SK-N-SH (cell line): ENCODE measurements around the gene NFKBIE. TPM values are rescaled to one million over a fixed set of nuclear protein-coding genes. Genes with fewer than 3 reads are reported as not detected.

Experiments
- CTCF ChIA-PET: fragments of 300-600, 350-600 bp; formaldehyde crosslinking; extraction: SDS; loops from one replicate; lab custom pipeline; 2021; lab: Yijun Ruan, JAX
- POLR2A ChIA-PET: fragments of 350-600 bp; sonication (Branson Sonifier 250); formaldehyde crosslinking; extraction: SDS; loops from one replicate; lab custom pipeline; 2020; ENCODE audit warnings: antibody characterized with exemption, inconsistent platforms; lab: Yijun Ruan, JAX
- DNase-seq: peaks from one replicate; pipeline ENCODE4 v3.0.0; 2012
- H2AFZ ChIP-seq: fragments of 200-600 bp; sonication (generic); 2 replicates; pipeline ENCODE4 v1.8.1; 2016; ENCODE audit warnings: antibody characterized with exemption, mild to moderate bottlenecking, low read depth
- H3F3A ChIP-seq: fragments of 200-600 bp; sonication (generic); replicated peaks from 2 replicates; pipeline ENCODE3; 2016; ENCODE audit warnings: antibody characterized with exemption, mild to moderate bottlenecking; ENCODE audit not compliant: insufficient read depth
- H3K27ac ChIP-seq, 2 experiments: fragments of 200-500 bp in 1 of 2; fragments of 200-600 bp in 1 of 2; sonication (Bioruptor generic) in 1 of 2; sonication (generic), shearing (Covaris generic) in 1 of 2; 2 replicates each; pipeline versions ENCODE4 v1.5.1 to v1.6.1; 2014 to 2016; ENCODE audit warnings: low read depth in 2 of 2, inconsistent platforms in 1 of 2, low read length in 1 of 2, mild to moderate bottlenecking in 1 of 2, mixed read lengths in 1 of 2
- H3K27me3 ChIP-seq: fragments of 200-600 bp; sonication (generic), shearing (Covaris generic); 2 replicates; pipeline ENCODE4 v1.6.1; 2016; ENCODE audit warnings: mixed run types; ENCODE audit not compliant: insufficient read depth
- H3K36me3 ChIP-seq, 2 experiments: fragments of 200-500 bp in 1 of 2; fragments of 200-600 bp in 1 of 2; sonication (Bioruptor generic) in 1 of 2; sonication (generic) in 1 of 2; replicated peaks in 1 of 2; 2 replicates each; pipeline versions ENCODE3 to v1.5.1; 2014 to 2016; ENCODE audit warnings: low read length in 1 of 2, mild to moderate bottlenecking in 1 of 2; ENCODE audit not compliant: insufficient read depth in 2 of 2, control insufficient read depth in 1 of 2
- H3K4me1 ChIP-seq, 2 experiments: fragments of 200-500 bp in 1 of 2; fragments of 200-600 bp in 1 of 2; sonication (Bioruptor generic) in 1 of 2; sonication (generic), shearing (Covaris generic) in 1 of 2; 2 replicates each; pipeline versions ENCODE4 v1.5.1 to v1.6.1; 2014 to 2016; ENCODE audit warnings: low read depth in 1 of 2, low read length in 1 of 2, mixed run types in 1 of 2; ENCODE audit not compliant: insufficient read depth in 2 of 2, control insufficient read depth in 1 of 2
- H3K4me2 ChIP-seq: fragments of 200-600 bp; sonication (generic), shearing (Covaris generic); 2 replicates; pipeline ENCODE4 v1.6.1; 2017; ENCODE audit warnings: mixed run types
- H3K4me3 ChIP-seq, 2 experiments: fragments of 200-500 bp in 1 of 2; fragments of 200-600 bp in 1 of 2; sonication (Bioruptor generic) in 1 of 2; sonication (generic), shearing (Covaris generic) in 1 of 2; 2 replicates each; pipeline versions ENCODE4 v1.5.1 to v1.8.1; 2014 to 2016; ENCODE audit warnings: low read depth in 2 of 2, inconsistent platforms in 1 of 2, low read length in 1 of 2, mild to moderate bottlenecking in 1 of 2, mixed read lengths in 1 of 2, moderate library complexity in 1 of 2
- H3K79me2 ChIP-seq: fragments of 200-600 bp; sonication (generic); 2 replicates; pipeline ENCODE4 v1.8.1; 2017; ENCODE audit warnings: mild to moderate bottlenecking; ENCODE audit not compliant: insufficient read depth
- H3K9ac ChIP-seq: fragments of 200-600 bp; sonication (generic); 2 replicates; pipeline ENCODE4 v1.6.1; 2017; ENCODE audit warnings: mixed run types
- H3K9me2 ChIP-seq: fragments of 200-600 bp; sonication (generic); 2 replicates; pipeline ENCODE4 v1.6.1; 2017; ENCODE audit warnings: mixed run types
- H3K9me3 ChIP-seq: fragments of 200-600 bp; sonication (generic); 2 replicates; pipeline ENCODE4 v1.6.1; 2017; ENCODE audit warnings: mixed run types, mild to moderate bottlenecking, moderate library complexity
- H4K20me1 ChIP-seq: fragments of 200-600 bp; sonication (generic); 2 replicates; pipeline ENCODE4 v1.6.1; 2017; ENCODE audit warnings: mild to moderate bottlenecking, mixed run types; ENCODE audit not compliant: insufficient read depth
- CHD2 ChIP-seq: fragments of 150-350 bp; IDR thresholded peaks from 2 replicates; pipeline ENCODE4 v1.6.1; 2018; ENCODE audit warnings: low read length; ENCODE audit not compliant: partially characterized antibody
- ELF1 ChIP-seq: IDR thresholded peaks from 2 replicates; pipeline ENCODE4 v1.4.0; 2012
- EP300 ChIP-seq, 2 experiments: IDR thresholded peaks; 2 replicates each; pipeline versions ENCODE4 v1.4.0 to v1.6.1; 2012; ENCODE audit warnings: borderline replicate concordance in 1 of 2, low read depth in 1 of 2, low read length in 1 of 2
- EZH2phosphoT487 ChIP-seq: fragments of 200-600 bp; sonication (generic); IDR thresholded peaks from 2 replicates; pipeline ENCODE4 v1.6.1; 2017; ENCODE audit warnings: low read depth, mixed run types, mild to moderate bottlenecking, antibody characterized with exemption, moderate library complexity, borderline replicate concordance
- FOXJ3 ChIP-seq: sonication (generic); formaldehyde crosslinking; IDR thresholded peaks from 2 replicates; pipeline ENCODE4 v1.5.1; 2020; ENCODE audit warnings: mild to moderate bottlenecking, missing genetic modification reagents
- GATA2 ChIP-seq: sonication (generic); formaldehyde crosslinking; IDR thresholded peaks from 2 replicates; pipeline ENCODE4 v1.5.0; 2020; ENCODE audit warnings: mild to moderate bottlenecking, missing genetic modification reagents
- MAX ChIP-seq: IDR thresholded peaks from 2 replicates; pipeline ENCODE4 v1.4.0; 2012; ENCODE audit warnings: low read depth
- MXI1 ChIP-seq: IDR thresholded peaks from 2 replicates; pipeline ENCODE4 v1.6.1; 2012; ENCODE audit warnings: mild to moderate bottlenecking, low read depth, low read length, improper control_type of control experiment
- RAD21 ChIP-seq: IDR thresholded peaks from 2 replicates; pipeline ENCODE4 v1.6.1; 2012; ENCODE audit warnings: mild to moderate bottlenecking, low read length
- RCOR1 ChIP-seq: fragments of 150-350 bp; IDR thresholded peaks from 2 replicates; pipeline ENCODE4 v1.6.1; 2017; ENCODE audit warnings: antibody characterized with exemption, low read length
- REST ChIP-seq: IDR thresholded peaks from 2 replicates; pipeline ENCODE4 v1.6.1; 2012; ENCODE audit warnings: mild to moderate bottlenecking, low read depth, low read length, moderate library complexity
- RFX5 ChIP-seq: IDR thresholded peaks from 2 replicates; pipeline ENCODE4 v1.6.1; 2012; ENCODE audit warnings: mild to moderate bottlenecking, improper control_type of control experiment, low read length
- RXRA ChIP-seq: IDR thresholded peaks from 2 replicates; pipeline ENCODE4 v1.4.0; 2012; ENCODE audit warnings: low read depth, mild to moderate bottlenecking, borderline replicate concordance
- SIN3A ChIP-seq: IDR thresholded peaks from 2 replicates; pipeline ENCODE4 v1.6.1; 2012; ENCODE audit warnings: low read depth, mild to moderate bottlenecking, low read length, moderate library complexity, borderline replicate concordance
- USF1 ChIP-seq: IDR thresholded peaks from 2 replicates; pipeline ENCODE4 v1.4.0; 2012; ENCODE audit warnings: low read depth, borderline replicate concordance
- USF2 ChIP-seq: fragments of 150-350 bp; IDR thresholded peaks from 2 replicates; pipeline ENCODE4 v1.6.1; 2017; ENCODE audit warnings: antibody characterized with exemption, low read length, low read depth, borderline replicate concordance
- WGBS: methylation state at CpG from one replicate; pipeline ENCODE4 v1.1.6; 2017; ENCODE audit warnings: low lambda C conversion rate; 5-methylcytosine and 5-hydroxymethylcytosine counted together
- polyA plus RNA-seq, 3 experiments: library from polyadenylated mRNA; depleted of rRNA; stranded (reverse); fragments of >200 nt; gene quantifications; 2 replicates each; pipeline ENCODE4 v1.2.3, GENCODE V29; 2012

The NFKBIE gene
- polyA plus RNA-seq, 1 of the 3 experiments (the other 2 are of a cell fraction), result 5.8 TPM

- Histone ChIP-seq H3K9ac (no peak overlapping the region), H3K36me3 (no peaks in the 10 kb centered on the region), H3F3A (peaks cover 3% of the 10 kb centered on the region), H3K79me2 (peaks cover 7% of the 10 kb centered on the region; the same call in 1 of the 2 replicates), H4K20me1 (peaks cover 5% of the 10 kb centered on the region; the same call in 1 of the 2 replicates), H3K27ac (peak overlapping the region in 1 of 2 experiments; percentile 69; a peak in 1 of 4 replicates), H3K9me2 (no peaks in the 10 kb centered on the region), H3K4me1 (peaks cover 14 to 86% of the 10 kb centered on the region in 2 experiments), H3K4me2 (no peak overlapping the region), H3K4me3 (no peak overlapping the region; a peak in 1 of 4 replicates), H3K27me3 (no peaks in the 10 kb centered on the region), H3K9me3 (no peaks in the 10 kb centered on the region), H2AFZ (no peak overlapping the region)
- no peak for DNase-seq
- 79% methylated on average over 6 of the region's 8 CpGs for WGBS
- no peak for TF ChIP-seq RFX5
- 0 out of 2 replicates have a peak, but pooled peaks have one; percentile 16 for TF ChIP-seq GATA2 (CRISPR knock-in tag)
- POLR2A ChIA-PET, result interaction anchor here (0.7 to 4.7 kb wide), 4 partner anchors 9 to 42 kb away, joined by 3 to 49 read pairs (median 14); partner anchors contain the start of gene HSP90AB1
- CTCF ChIA-PET, result interaction anchor here (1.0 to 13.7 kb wide), 5 partner anchors 9 to 131 kb away, joined by 3 to 224 read pairs (median 25); partner anchors contain the start of gene HSP90AB1
Measured at GRCh38 chr6:44225579-44226325, 39.6 kb downstream of the NFKBIE start.

- TF ChIP-seq USF2 (no peak), SIN3A (no peak), CHD2 (no peak), RXRA (no peak), REST (no peak), MAX (no peak), RAD21 (no peak), USF1 (no peak), FOXJ3 (no peak), EZH2phosphoT487 (no peak), EP300 (IDR thresholded peaks at IDR 0.05; ENCODE audit: borderline replicate concordance in 1 of 2, low read depth in 1 of 2, low read length in 1 of 2) (no peak), GATA2 (CRISPR knock-in tag) (no peak), MXI1 (no peak), ELF1 (no peak), RCOR1 (no peak)
- TF ChIP-seq, all 33 proteins: peak for 0
- Histone ChIP-seq H3K4me3 (0 out of 4 replicates have a peak overlapping the region, but pooled peaks of 1 of the 2 experiments have one; percentile 53), H3K27me3 (no peaks in the 10 kb centered on the region), H3K9me2 (no peaks in the 10 kb centered on the region), H3K27ac (peak overlapping the region in 1 of 2 experiments; percentile 64; a peak in 2 of 4 replicates), H3K4me2 (no peak overlapping the region), H3K9ac (no peak overlapping the region), H3K36me3 (no peaks in the 10 kb centered on the region), H2AFZ (no peak overlapping the region), H4K20me1 (peaks cover 5% of the 10 kb centered on the region; the same call in 1 of the 2 replicates), H3K79me2 (peaks cover 7% of the 10 kb centered on the region; the same call in 1 of the 2 replicates), H3F3A (peaks cover 3% of the 10 kb centered on the region), H3K9me3 (no peaks in the 10 kb centered on the region), H3K4me1 (peaks cover 14 to 83% of the 10 kb centered on the region in 2 experiments)
- ChIA-PET POLR2A (interaction anchor here (0.6 to 4.7 kb wide), 4 partner anchors 9 to 44 kb away, joined by 3 to 49 read pairs (median 6); partner anchors contain the start of gene HSP90AB1), CTCF (interaction anchor here (0.7 to 13.7 kb wide), 6 partner anchors 10 to 88 kb away, joined by 3 to 224 read pairs (median 15); partner anchors contain the start of genes AARS2 and HSP90AB1)
- no peak for DNase-seq
- 97% methylated on average over 2 of the region's 4 CpGs for WGBS
Measured at GRCh38 chr6:44224965-44225305, 40.4 kb downstream of the NFKBIE start.
